HCT116 (cell line): Measurements from ENCODE around the gene APLF. TPM values are rescaled to one million over a fixed set of nuclear protein-coding genes. Genes with fewer than 3 reads are reported as not detected.

ENCODE experiments used
- ATAC-seq: fragments of 200-7000 bp; cut with Tn5 transposase; 2 replicates; pipeline ENCODE4 v1.9.1; 2020; ENCODE audit warnings: mild to moderate bottlenecking, moderate library complexity
- BruUV-seq: library from RNA; stranded (reverse); fragments of 400-500 nt; replicated peaks from 2 replicates; lab custom pipeline; 2021; lab: Mats Ljungman, UMichigan
- CTCF ChIA-PET: fragments of 300-600 bp; sonication (Branson Sonifier 250); formaldehyde crosslinking; loops from one replicate; lab custom pipeline; 2021; ENCODE audit warnings: antibody characterized with exemption; lab: Charles Lee
- POLR2A ChIA-PET: fragments of 300-600, 350-600 bp; sonication (Branson Sonifier 250); formaldehyde crosslinking; loops from one replicate; lab custom pipeline; 2021; ENCODE audit warnings: antibody characterized with exemption; lab: Charles Lee
- RAD21 ChIA-PET, 2 experiments: fragments of 300-600 bp; sonication (Branson Sonifier 250); formaldehyde crosslinking; loops; one replicate each; lab custom pipeline; 2023; ENCODE audit warnings: low total read pairs in 2 of 2; ENCODE audit not compliant: uncharacterized antibody in 2 of 2, unreplicated experiment in 2 of 2, low non-redundant PET in 1 of 2; lab: Charles Lee
- DNase-seq: peaks from one replicate; pipeline ENCODE4 v3.0.0-alpha.2; 2010; ENCODE audit warnings: low read depth, low spot score
- H2AFZ ChIP-seq: fragments of 200-600 bp; shearing (Covaris generic), sonication (generic); 2 replicates; pipeline ENCODE4 v1.6.1; 2017; ENCODE audit warnings: low read depth, mixed run types, mixed read lengths, antibody characterized with exemption, low read length; ENCODE audit not compliant: poor library complexity, severe bottlenecking
- H3K27ac ChIP-seq: 2 replicates; pipeline ENCODE4 v1.5.1; 2012; ENCODE audit warnings: low read depth, low read length
- H3K27me3 ChIP-seq: fragments of 200-600 bp; sonication (generic); 2 replicates; pipeline ENCODE4 v1.6.1; 2016; ENCODE audit warnings: mixed run types, low read length, mixed read lengths; ENCODE audit not compliant: insufficient read depth
- H3K36me3 ChIP-seq, 2 experiments: fragments of 200-500 bp in 1 of 2; fragments of 200-600 bp in 1 of 2; sonication (Bioruptor generic) in 1 of 2; sonication (generic) in 1 of 2; 2 replicates each; pipeline versions ENCODE4 v1.5.1 to v1.6.1; 2014 to 2016; ENCODE audit warnings: low read length in 2 of 2, inconsistent platforms in 1 of 2, mixed read lengths in 1 of 2, mixed run types in 1 of 2; ENCODE audit not compliant: insufficient read depth in 2 of 2, control insufficient read depth in 1 of 2
- H3K4me1 ChIP-seq, 2 experiments: fragments of 200-600 bp in 1 of 2; sonication (generic) in 1 of 2; 2 replicates each; pipeline versions ENCODE4 v1.5.1 to v1.6.1; 2012 to 2017; ENCODE audit warnings: low read length in 2 of 2, inconsistent platforms in 1 of 2, mild to moderate bottlenecking in 1 of 2, mixed read lengths in 1 of 2, mixed run types in 1 of 2, moderate library complexity in 1 of 2; ENCODE audit not compliant: insufficient read depth in 2 of 2, control insufficient read depth in 1 of 2
- H3K4me2 ChIP-seq: fragments of 200-600 bp; sonication (generic); 2 replicates; pipeline ENCODE4 v1.6.1; 2017; ENCODE audit warnings: mixed run types, low read length, mixed read lengths
- H3K4me3 ChIP-seq, 2 experiments: fragments of 200-600 bp in 1 of 2; sonication (generic) in 1 of 2; replicated peaks in 1 of 2; 2 replicates each; pipeline ENCODE4 v1.5.1; 2011 to 2016; ENCODE audit warnings: low read length in 2 of 2, control low read depth in 1 of 2, low read depth in 1 of 2, mild to moderate bottlenecking in 1 of 2, mixed read lengths in 1 of 2, mixed run types in 1 of 2
- H3K79me2 ChIP-seq: fragments of 200-600 bp; sonication (generic); 2 replicates; pipeline ENCODE4 v1.6.1; 2017; ENCODE audit warnings: mild to moderate bottlenecking, mixed run types, low read length, moderate library complexity, mixed read lengths; ENCODE audit not compliant: insufficient read depth
- H3K9ac ChIP-seq: fragments of 200-600 bp; sonication (generic); 2 replicates; pipeline ENCODE4 v1.6.1; 2016; ENCODE audit warnings: low read length, mixed read lengths
- H3K9me2 ChIP-seq: fragments of 200-600 bp; sonication (generic), shearing (Covaris generic); 2 replicates; pipeline ENCODE4 v1.6.1; 2017; ENCODE audit warnings: mixed run types, mild to moderate bottlenecking, moderate library complexity; ENCODE audit not compliant: insufficient read depth
- H3K9me3 ChIP-seq, 2 experiments: fragments of 200-500 bp in 1 of 2; fragments of 200-600 bp in 1 of 2; sonication (Bioruptor generic) in 1 of 2; sonication (generic) in 1 of 2; 2 replicates each; pipeline ENCODE4 v1.6.1; 2014 to 2017; ENCODE audit warnings: low read length in 2 of 2, mixed read lengths in 2 of 2, inconsistent platforms in 1 of 2, low read depth in 1 of 2, mild to moderate bottlenecking in 1 of 2, mixed run types in 1 of 2, moderate library complexity in 1 of 2; ENCODE audit not compliant: control insufficient read depth in 1 of 2, insufficient read depth in 1 of 2
- H4K20me1 ChIP-seq: fragments of 200-600 bp; sonication (generic), shearing (Covaris generic); 2 replicates; pipeline ENCODE4 v1.6.1; 2017; ENCODE audit warnings: mixed run types, mild to moderate bottlenecking, moderate library complexity; ENCODE audit not compliant: insufficient read depth
- ATF3 ChIP-seq: IDR thresholded peaks from 2 replicates; pipeline ENCODE4 v1.6.1; 2012
- CTCF ChIP-seq, 3 experiments: fragments of 200-600 bp in 1 of 3; sonication (generic) in 1 of 3; IDR thresholded peaks in 2 of 3; conservative IDR thresholded peaks in 1 of 3; 2 replicates each; pipeline ENCODE4 v1.5.1; 2012 to 2017; ENCODE audit warnings: low read depth in 2 of 3, low read length in 2 of 3, antibody characterized with exemption in 1 of 3, borderline replicate concordance in 1 of 3, control low read depth in 1 of 3, mild to moderate bottlenecking in 1 of 3, mixed read lengths in 1 of 3, mixed run types in 1 of 3, moderate library complexity in 1 of 3; ENCODE audit not compliant: insufficient read depth in 1 of 3
- EGR1 ChIP-seq: IDR thresholded peaks from 2 replicates; pipeline ENCODE4 v1.6.1; 2012; ENCODE audit warnings: low read depth
- ELF1 ChIP-seq: IDR thresholded peaks from 2 replicates; pipeline ENCODE4 v1.6.1; 2012; ENCODE audit warnings: low read depth, borderline replicate concordance
- EZH2 ChIP-seq: fragments of 200-600 bp; sonication (generic); IDR thresholded peaks from 2 replicates; pipeline ENCODE4 v1.6.1; 2017; ENCODE audit warnings: antibody characterized with exemption, mixed run types
- EZH2phosphoT487 ChIP-seq: fragments of 200-600 bp; IDR thresholded peaks from 2 replicates; pipeline ENCODE4 v1.6.1; 2018; ENCODE audit warnings: antibody characterized with exemption, borderline replicate concordance
- FOSL1 ChIP-seq: IDR thresholded peaks from 2 replicates; pipeline ENCODE4 v1.6.1; 2012; ENCODE audit warnings: low read depth
- JUND ChIP-seq: IDR thresholded peaks from 2 replicates; pipeline ENCODE4 v1.6.1; 2012
- MAX ChIP-seq: IDR thresholded peaks from 2 replicates; pipeline ENCODE4 v1.6.1; 2012
- POLR2AphosphoS5 ChIP-seq: IDR thresholded peaks from 2 replicates; pipeline ENCODE4 v1.6.1; 2011; ENCODE audit warnings: mild to moderate bottlenecking, low read depth, low read length, moderate library complexity
- REST ChIP-seq: IDR thresholded peaks from 2 replicates; pipeline ENCODE4 v1.6.1; 2012; ENCODE audit warnings: low read depth
- YY1 ChIP-seq: IDR thresholded peaks from 2 replicates; pipeline ENCODE4 v1.6.1; 2011; ENCODE audit warnings: low read length, low read depth, moderate library complexity, mild to moderate bottlenecking; ENCODE audit not compliant: insufficient replicate concordance; ENCODE audit errors: extremely low read depth
- ZFX ChIP-seq: fragments of 450-650 bp; IDR thresholded peaks from 2 replicates; pipeline ENCODE4 v1.6.1; 2017
- intact Hi-C: fragments of 100-400 bp; cut with micrococcal nuclease; formaldehyde crosslinking; loops from 2 replicates; pipeline ENCODE4 v1.10.0; 2022
- total RNA-seq: library from RNA; stranded (reverse); gene quantifications from one replicate; pipeline ENCODE4 v1.2.1, GENCODE V29; 2021; ENCODE audit not compliant: unreplicated experiment

Gene APLF
- total RNA-seq, 1 experiment from 2014 or later, result 1.6 TPM

GRCh38 chr2:68536000-68536399 is 68.6 kb downstream of the APLF start:
- H3K36me3 ChIP-seq, result no peaks in the 10 kb centered on the region
- no peaks in the 10 kb centered on the region for H3K79me2 ChIP-seq
- RAD21 ChIA-PET, result no interaction called here
- TF ChIP-seq ELF1, result no peak
- TF ChIP-seq POLR2AphosphoS5, result no peak
- no peak for TF ChIP-seq EZH2
- TF ChIP-seq EZH2phosphoT487, result no peak
- TF ChIP-seq JUND, result no peak
- TF ChIP-seq ZFX, result no peak
- TF ChIP-seq REST, result no peak
- no peak for TF ChIP-seq MAX
- TF ChIP-seq ATF3, result no peak
- no peak for TF ChIP-seq FOSL1
- TF ChIP-seq EGR1, result no peak
- no peak for TF ChIP-seq YY1
- no peak for TF ChIP-seq CTCF (IDR thresholded peaks at IDR 0.05 in 2 of 3, conservative IDR thresholded peaks at IDR 0.05 in 1 of 3; ENCODE audit: borderline replicate concordance in 1 of 3, insufficient read depth in 1 of 3, low read depth in 2 of 3, low read length in 2 of 3)
- CTCF ChIA-PET, result interaction anchor here (0.6 kb wide), 1 partner anchor 48 kb away, joined by 3 read pairs; no protein-coding TSS in a partner anchor
- H3K4me2 ChIP-seq, result no peak overlapping the region
- no peaks in the 10 kb centered on the region for H3K9me3 ChIP-seq
- BruUV-seq, result no TSS peak
- no peaks in the 10 kb centered on the region for H3K27me3 ChIP-seq
- no peak overlapping the region for H3K4me3 ChIP-seq
- no peak overlapping the region for H3K27ac ChIP-seq
- H2AFZ ChIP-seq, result no peak overlapping the region
- DNase-seq (no peak), ATAC-seq (no peak)
- no peak overlapping the region for H3K9ac ChIP-seq
- no peaks in the 10 kb centered on the region for H3K4me1 ChIP-seq
- POLR2A ChIA-PET, result no interaction called here
- intact Hi-C loops, result no loop called here
- H3K9me2 ChIP-seq, result 0 out of 2 replicates have a peak, but pooled peaks cover 4% of the 10 kb centered on the region
- no peaks in the 10 kb centered on the region for H4K20me1 ChIP-seq
